ENCODE data around the gene GRIK1.

The GRIK1 gene

DNA sequence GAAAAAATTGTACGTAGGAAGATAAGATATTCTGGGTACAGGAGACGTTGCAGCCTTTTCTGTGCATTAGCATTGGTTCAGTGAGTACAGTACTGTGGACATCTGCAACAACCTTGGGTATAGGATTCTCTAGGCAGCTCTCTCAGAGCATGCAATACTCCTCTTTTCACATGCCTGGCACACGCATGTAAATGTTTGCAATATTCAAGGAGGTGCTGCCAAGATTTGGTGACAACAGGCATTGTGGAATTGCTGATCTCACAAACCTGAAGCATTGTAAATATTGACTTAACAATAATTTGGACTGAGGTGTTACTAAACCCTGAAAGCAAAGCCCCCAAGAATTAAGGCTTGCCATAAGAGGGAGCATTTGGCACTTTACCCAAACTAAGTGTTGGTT lies 126.8 kb downstream of the GRIK1 start:
- no peak overlapping the region for H3K4me3 ChIP-seq (ENCODE audit: low read depth, low read length)
- no peak for TF ChIP-seq CTCF (IDR thresholded peaks at IDR 0.05; ENCODE audit: borderline replicate concordance, insufficient read depth, low read depth, low read length)

- no peak overlapping the region for H3K4me3 ChIP-seq (ENCODE audit: low read depth, low read length)
- TF ChIP-seq CTCF (IDR thresholded peaks at IDR 0.05; ENCODE audit: borderline replicate concordance, insufficient read depth, low read depth, low read length), result no peak
Measured at GRCh38 chr21:29810871-29811270, 128.9 kb downstream of the GRIK1 start.

DNA sequence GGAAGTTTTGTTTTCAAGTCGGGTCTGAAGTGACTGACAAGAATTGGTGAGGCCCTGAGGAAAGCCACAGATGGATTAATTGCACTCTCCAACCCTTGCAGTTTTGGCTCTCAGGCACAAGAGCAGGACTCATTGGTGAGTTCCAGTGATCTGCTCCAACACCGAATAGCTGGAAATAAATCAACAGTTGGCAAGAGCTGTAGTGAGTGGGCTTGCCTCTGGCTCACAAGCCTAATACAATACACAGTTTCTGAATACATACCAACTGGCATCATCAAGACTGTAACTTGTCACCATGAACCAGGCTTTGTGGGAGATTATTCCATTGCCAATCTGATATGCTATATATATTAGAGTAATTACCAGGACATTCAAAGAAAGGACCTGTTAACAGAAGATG lies 131.6 kb downstream of the GRIK1 start:
- no peak for TF ChIP-seq CTCF (IDR thresholded peaks at IDR 0.05; ENCODE audit: borderline replicate concordance, insufficient read depth, low read depth, low read length)
- H3K4me3 ChIP-seq (ENCODE audit: low read depth, low read length), result no peak overlapping the region

DNA sequence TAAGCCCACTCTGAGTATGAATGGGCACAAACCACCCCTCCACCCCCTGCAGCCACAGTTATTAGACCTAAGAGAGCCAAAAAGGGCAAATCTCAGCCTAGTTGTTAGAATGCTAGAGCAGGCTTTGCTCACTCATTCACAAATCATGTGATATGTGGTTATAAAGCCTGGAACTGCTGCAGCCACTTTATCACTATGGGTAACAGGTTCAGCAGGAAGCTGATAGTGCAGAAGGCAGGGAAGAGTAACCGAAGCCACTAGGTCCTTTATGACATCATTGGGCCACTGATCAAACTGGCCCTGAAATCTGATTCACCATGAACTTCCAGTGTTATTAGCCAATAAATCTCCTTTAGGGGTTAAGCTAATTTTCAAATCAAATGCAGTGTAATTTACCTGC lies 134.7 kb downstream of the GRIK1 start:
- no peak for TF ChIP-seq CTCF (IDR thresholded peaks at IDR 0.05; ENCODE audit: borderline replicate concordance, insufficient read depth, low read depth, low read length)
- no peak overlapping the region for H3K4me3 ChIP-seq (ENCODE audit: low read depth, low read length)

- no peak for TF ChIP-seq CTCF (IDR thresholded peaks at IDR 0.05; ENCODE audit: borderline replicate concordance, insufficient read depth, low read depth, low read length)
- no peak overlapping the region for H3K4me3 ChIP-seq (ENCODE audit: low read depth, low read length)
Measured at GRCh38 chr21:29803191-29803590, 136.6 kb downstream of the GRIK1 start.

DNA sequence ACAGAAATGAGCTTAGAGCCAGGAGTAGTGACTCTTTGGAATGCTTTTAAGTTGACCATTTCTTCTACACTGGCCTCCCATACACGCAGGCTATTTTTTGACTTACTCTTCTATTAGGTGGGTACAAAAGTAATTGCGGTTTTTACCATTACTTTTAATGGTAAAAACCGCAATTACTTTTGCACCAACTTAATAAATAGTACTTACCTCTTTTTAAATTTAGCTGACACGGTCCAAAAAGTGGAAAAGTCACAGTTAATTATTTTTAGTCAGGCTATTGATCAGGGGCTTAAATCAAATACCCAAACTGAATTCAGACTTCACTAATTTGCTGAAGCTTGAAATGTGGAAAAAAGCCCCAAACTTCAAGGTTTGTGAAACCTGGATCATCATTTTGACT lies 138.7 kb downstream of the GRIK1 start:
- TF ChIP-seq CTCF (IDR thresholded peaks at IDR 0.05; ENCODE audit: borderline replicate concordance, insufficient read depth, low read depth, low read length), result no peak
- no peak overlapping the region for H3K4me3 ChIP-seq (ENCODE audit: low read depth, low read length)

DNA sequence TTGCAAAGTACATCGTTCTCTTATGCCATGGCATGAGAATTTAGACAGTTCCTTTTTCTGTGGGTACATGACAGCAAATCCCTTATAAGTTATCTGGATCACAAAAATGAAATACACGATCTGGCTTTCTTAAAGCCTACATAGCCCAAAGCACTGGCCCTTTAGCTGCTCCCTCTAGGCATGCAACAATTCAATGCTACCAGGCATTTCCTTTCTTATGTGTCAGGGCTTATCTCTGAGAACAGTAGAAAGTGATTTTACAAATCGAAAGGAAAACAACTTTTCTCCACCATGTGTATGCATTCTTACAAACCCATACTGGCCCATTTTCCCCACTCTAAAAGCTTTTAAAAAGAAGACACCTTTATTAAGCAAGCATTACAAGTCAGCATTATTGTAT lies 139.7 kb downstream of the GRIK1 start:
- H3K4me3 ChIP-seq (ENCODE audit: low read depth, low read length), result no peak overlapping the region
- TF ChIP-seq CTCF (IDR thresholded peaks at IDR 0.05; ENCODE audit: borderline replicate concordance, insufficient read depth, low read depth, low read length), result no peak

Measured in GM12875 (cell line).